GM23338 (cell line): ENCODE measurements around the gene ARFGAP2. TPM values are rescaled to one million over a fixed set of nuclear protein-coding genes. Genes with fewer than 3 reads are reported as not detected.

Source experiments
- CREB1 ChIP-seq: fragments of 250-450 bp; sonication (Bioruptor Pico); IDR thresholded peaks from 2 replicates; pipeline ENCODE4 v1.5.0; 2020; ENCODE audit warnings: low read depth, mild to moderate bottlenecking, moderate library complexity
- EZH2 ChIP-seq: fragments of 200-600 bp; sonication (generic); IDR thresholded peaks from one replicate; pipeline ENCODE4 v1.8.0; 2017; ENCODE audit warnings: antibody characterized with exemption, mild to moderate bottlenecking, low read depth; ENCODE audit not compliant: unreplicated experiment
- JUNB ChIP-seq: IDR thresholded peaks from one replicate; pipeline ENCODE4 v1.6.1; 2016; ENCODE audit warnings: antibody characterized with exemption; ENCODE audit not compliant: unreplicated experiment
- REST ChIP-seq: IDR thresholded peaks from one replicate; pipeline ENCODE4 v1.6.1; 2018; ENCODE audit warnings: antibody characterized with exemption; ENCODE audit not compliant: unreplicated experiment
- ZNF114 ChIP-seq: fragments of 250-450 bp; sonication (Bioruptor Pico); IDR thresholded peaks from 2 replicates; pipeline ENCODE4 v1.5.0; 2020; ENCODE audit warnings: mild to moderate bottlenecking, moderate library complexity
- ZNF462 ChIP-seq: fragments of 250-450 bp; sonication (Bioruptor Pico); IDR thresholded peaks from 2 replicates; pipeline ENCODE4 v1.5.0; 2020; ENCODE audit warnings: mild to moderate bottlenecking, moderate library complexity
- polyA plus RNA-seq: library from polyadenylated mRNA; unstranded; fragments of >200 nt; fragmentation: Nextera tagmentation; extraction: Ambion mirVana; gene quantifications from 2 replicates; pipeline ENCODE4 v1.2.1, GENCODE V29; 2016
- total RNA-seq: library from RNA; depleted of rRNA; stranded (reverse); fragments of >200 nt; shearing (Covaris generic); gene quantifications from 2 replicates; pipeline ENCODE4 v1.2.3, GENCODE V29; 2014

Gene ARFGAP2
- total and polyA plus RNA-seq, 2 experiments from 2014 or later, result 25.6 to 122 TPM

DNA sequence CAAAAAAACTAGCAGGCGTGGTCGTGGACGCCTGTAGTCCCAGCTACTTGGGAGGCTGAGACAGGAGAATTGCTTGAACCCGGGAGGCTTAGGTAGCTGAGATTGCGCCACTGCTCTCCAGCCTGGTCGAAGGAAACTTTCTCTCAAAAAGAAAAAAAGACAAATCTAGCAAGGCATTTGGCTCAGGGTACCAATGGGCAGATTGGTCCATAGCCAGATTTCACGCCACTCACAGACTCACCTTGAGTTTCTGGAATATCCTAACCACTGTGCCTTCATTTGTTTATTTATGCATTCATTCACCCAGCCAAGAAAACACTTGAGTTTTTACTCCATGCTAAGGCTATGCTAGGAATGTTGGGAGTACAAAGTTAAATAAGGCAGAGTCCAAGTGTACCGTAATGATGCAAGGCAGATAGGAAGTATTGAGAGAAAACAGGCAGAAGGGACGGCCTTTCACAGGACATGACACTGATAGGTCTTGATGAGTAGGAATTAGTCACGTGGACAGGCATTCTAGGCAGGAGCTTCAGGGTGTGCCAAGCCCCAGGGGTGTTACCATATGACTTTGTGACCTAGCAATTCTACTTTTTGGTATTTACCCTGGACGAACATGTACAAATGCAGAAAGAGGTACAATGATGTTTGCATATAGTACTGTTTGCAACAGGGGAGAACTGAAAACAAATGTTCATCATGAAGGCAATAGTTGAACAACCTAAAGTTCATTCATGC lies 12.6 kb upstream of the ARFGAP2 start (continued):
- no peak for TF ChIP-seq ZNF462
- TF ChIP-seq ZNF114 (CRISPR knock-in tag), result no peak
- TF ChIP-seq EZH2, result no peak
- TF ChIP-seq JUNB, result no peak
- no peak for TF ChIP-seq REST
- TF ChIP-seq CREB1, result no peak
